PC-9 (cell line): Measurements from ENCODE around the gene CDC42EP3. TPM values are rescaled to one million over a fixed set of nuclear protein-coding genes. Genes with fewer than 3 reads are reported as not detected.

Source experiments
- BruUV-seq: library from RNA; stranded (reverse); fragments of 400-500 nt; replicated peaks from 2 replicates; lab custom pipeline; 2021; lab: Mats Ljungman, UMichigan
- CTCF ChIA-PET: fragments of 300-600 bp; sonication (Branson Sonifier 250); formaldehyde crosslinking; loops from one replicate; lab custom pipeline; 2022; ENCODE audit warnings: antibody characterized with exemption; lab: Charles Lee
- POLR2A ChIA-PET: fragments of 300-600 bp; sonication (Branson Sonifier 250); formaldehyde crosslinking; loops from one replicate; lab custom pipeline; 2022; ENCODE audit warnings: antibody characterized with exemption; ENCODE audit not compliant: unreplicated experiment; lab: Charles Lee
- DNase-seq, 2 experiments: peaks; one replicate each; pipeline versions ENCODE4 v3.0.0 to v3.0.0-alpha.2; 2015 to 2022; ENCODE audit warnings: mixed read lengths in 1 of 2
- H2AFZ ChIP-seq: fragments of 200-600 bp; sonication (generic); 2 replicates; pipeline ENCODE4 v1.8.1; 2017; ENCODE audit warnings: antibody characterized with exemption
- H3F3A ChIP-seq: fragments of 200-600 bp; sonication (generic); 2 replicates; pipeline ENCODE4 v1.8.1; 2017; ENCODE audit warnings: antibody characterized with exemption, mild to moderate bottlenecking, low read depth; ENCODE audit not compliant: insufficient read depth
- H3K27ac ChIP-seq: fragments of 200-600 bp; sonication (generic); 2 replicates; pipeline ENCODE4 v1.6.1; 2016; ENCODE audit warnings: mixed run types
- H3K27me3 ChIP-seq: fragments of 200-600 bp; sonication (generic); 2 replicates; pipeline ENCODE4 v1.6.1; 2016; ENCODE audit warnings: low read depth, mixed run types; ENCODE audit not compliant: insufficient read depth
- H3K36me3 ChIP-seq: fragments of 200-600 bp; sonication (generic); 2 replicates; pipeline ENCODE4 v1.6.1; 2016; ENCODE audit warnings: low read depth, mixed run types
- H3K4me1 ChIP-seq: fragments of 200-600 bp; sonication (generic); replicated peaks from 2 replicates; pipeline ENCODE4 v1.6.1; 2016; ENCODE audit warnings: mixed run types; ENCODE audit not compliant: insufficient read depth
- H3K4me2 ChIP-seq: fragments of 200-600 bp; sonication (generic); 2 replicates; pipeline ENCODE4 v1.6.1; 2017; ENCODE audit warnings: mixed run types
- H3K4me3 ChIP-seq: fragments of 200-600 bp; sonication (generic); 2 replicates; pipeline ENCODE4 v1.6.1; 2016; ENCODE audit warnings: mixed run types
- H3K79me2 ChIP-seq: fragments of 200-600 bp; sonication (generic); 2 replicates; pipeline ENCODE4 v1.6.1; 2017; ENCODE audit warnings: low read depth, mixed run types
- H3K9me2 ChIP-seq: fragments of 200-600 bp; sonication (generic); 2 replicates; pipeline ENCODE4 v1.8.1; 2017; ENCODE audit warnings: mild to moderate bottlenecking; ENCODE audit not compliant: insufficient read depth
- H3K9me3 ChIP-seq: fragments of 200-600 bp; sonication (generic); 2 replicates; pipeline ENCODE4 v1.8.1; 2016; ENCODE audit warnings: low read depth; ENCODE audit not compliant: insufficient read depth
- H4K20me1 ChIP-seq: fragments of 200-600 bp; sonication (generic); 2 replicates; pipeline ENCODE4 v1.8.1; 2017; ENCODE audit not compliant: insufficient read depth
- EZH2 ChIP-seq: fragments of 200-600 bp; sonication (generic); IDR thresholded peaks from 2 replicates; pipeline ENCODE4 v1.8.0; 2017; ENCODE audit warnings: antibody characterized with exemption, low read depth
- intact Hi-C: fragments of 100-400 bp; cut with micrococcal nuclease; formaldehyde crosslinking; loops from one replicate; pipeline ENCODE4 v1.10.0; 2022; ENCODE audit not compliant: unreplicated experiment
- total RNA-seq: library from RNA; stranded (reverse); gene quantifications from 2 replicates; pipeline ENCODE4 v1.2.3, GENCODE V29; 2021
- TF ChIP-seq, protein P1 (sequence below): fragments of 200-600 bp; sonication (generic); conservative IDR thresholded peaks from 2 replicates; pipeline ENCODE4 v1.6.1; 2017; ENCODE audit warnings: mixed run types, antibody characterized with exemption, mild to moderate bottlenecking, moderate library complexity

Gene CDC42EP3
- total RNA-seq, 1 experiment from 2014 or later, result 54.1 TPM

DNA sequence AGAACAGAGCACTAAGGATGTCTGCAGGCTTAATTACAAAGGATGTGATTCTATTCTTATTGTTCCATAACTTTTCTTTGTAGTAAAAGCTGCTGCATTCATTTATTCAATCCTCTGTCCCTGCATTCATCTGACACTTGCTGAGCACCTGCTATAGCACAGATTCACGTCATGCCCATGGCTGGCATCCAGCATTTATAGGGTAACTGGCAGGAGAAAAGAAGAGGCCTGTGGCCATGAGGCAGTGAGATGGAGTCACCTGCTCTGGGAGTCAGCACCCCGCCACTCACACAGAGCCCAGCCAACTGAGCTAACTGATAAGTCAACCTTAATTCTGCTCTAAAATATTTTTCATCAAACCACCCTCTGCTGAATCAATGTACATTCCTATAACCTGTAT is 18.3 kb upstream of the CDC42EP3 start:
- POLR2A ChIA-PET, result interaction anchor here (0.6 to 0.7 kb wide), 2 partner anchors 38 to 187 kb away, joined by 5 to 17 read pairs; no protein-coding TSS in a partner anchor
- no peak for TF ChIP-seq EZH2
- TF ChIP-seq, protein P1, sequence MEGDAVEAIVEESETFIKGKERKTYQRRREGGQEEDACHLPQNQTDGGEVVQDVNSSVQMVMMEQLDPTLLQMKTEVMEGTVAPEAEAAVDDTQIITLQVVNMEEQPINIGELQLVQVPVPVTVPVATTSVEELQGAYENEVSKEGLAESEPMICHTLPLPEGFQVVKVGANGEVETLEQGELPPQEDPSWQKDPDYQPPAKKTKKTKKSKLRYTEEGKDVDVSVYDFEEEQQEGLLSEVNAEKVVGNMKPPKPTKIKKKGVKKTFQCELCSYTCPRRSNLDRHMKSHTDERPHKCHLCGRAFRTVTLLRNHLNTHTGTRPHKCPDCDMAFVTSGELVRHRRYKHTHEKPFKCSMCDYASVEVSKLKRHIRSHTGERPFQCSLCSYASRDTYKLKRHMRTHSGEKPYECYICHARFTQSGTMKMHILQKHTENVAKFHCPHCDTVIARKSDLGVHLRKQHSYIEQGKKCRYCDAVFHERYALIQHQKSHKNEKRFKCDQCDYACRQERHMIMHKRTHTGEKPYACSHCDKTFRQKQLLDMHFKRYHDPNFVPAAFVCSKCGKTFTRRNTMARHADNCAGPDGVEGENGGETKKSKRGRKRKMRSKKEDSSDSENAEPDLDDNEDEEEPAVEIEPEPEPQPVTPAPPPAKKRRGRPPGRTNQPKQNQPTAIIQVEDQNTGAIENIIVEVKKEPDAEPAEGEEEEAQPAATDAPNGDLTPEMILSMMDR, result no peak
- no peak overlapping the region; the same call in 1 of the 2 replicates for H3K4me3 ChIP-seq
- peak in 1 of 2 experiments; percentile 49 for DNase-seq
- H3K79me2 ChIP-seq, result no peaks in the 10 kb centered on the region
- no peaks in the 10 kb centered on the region for H4K20me1 ChIP-seq
- peak overlapping the region; percentile 66 for H3K4me2 ChIP-seq
- no peak overlapping the region for H2AFZ ChIP-seq
- H3K9me3 ChIP-seq, result no peaks in the 10 kb centered on the region
- H3K9me2 ChIP-seq, result no peaks in the 10 kb centered on the region
- intact Hi-C loops, result loop anchor here (1.0 kb wide), 3 partner anchors 10 to 79 kb away; no protein-coding TSS in a partner anchor
- peaks cover 30% of the 10 kb centered on the region for H3K4me1 ChIP-seq
- CTCF ChIA-PET, result interaction anchor here (1.6 kb wide), 1 partner anchor 14 kb away, joined by 4 read pairs; no protein-coding TSS in a partner anchor
- BruUV-seq, result TSS peak; percentile 83
- H3K27ac ChIP-seq, result peak overlapping the region; percentile 85
- H3K27me3 ChIP-seq, result no peaks in the 10 kb centered on the region
- H3F3A ChIP-seq, result peaks cover 28% of the 10 kb centered on the region
- no peaks in the 10 kb centered on the region for H3K36me3 ChIP-seq

DNA sequence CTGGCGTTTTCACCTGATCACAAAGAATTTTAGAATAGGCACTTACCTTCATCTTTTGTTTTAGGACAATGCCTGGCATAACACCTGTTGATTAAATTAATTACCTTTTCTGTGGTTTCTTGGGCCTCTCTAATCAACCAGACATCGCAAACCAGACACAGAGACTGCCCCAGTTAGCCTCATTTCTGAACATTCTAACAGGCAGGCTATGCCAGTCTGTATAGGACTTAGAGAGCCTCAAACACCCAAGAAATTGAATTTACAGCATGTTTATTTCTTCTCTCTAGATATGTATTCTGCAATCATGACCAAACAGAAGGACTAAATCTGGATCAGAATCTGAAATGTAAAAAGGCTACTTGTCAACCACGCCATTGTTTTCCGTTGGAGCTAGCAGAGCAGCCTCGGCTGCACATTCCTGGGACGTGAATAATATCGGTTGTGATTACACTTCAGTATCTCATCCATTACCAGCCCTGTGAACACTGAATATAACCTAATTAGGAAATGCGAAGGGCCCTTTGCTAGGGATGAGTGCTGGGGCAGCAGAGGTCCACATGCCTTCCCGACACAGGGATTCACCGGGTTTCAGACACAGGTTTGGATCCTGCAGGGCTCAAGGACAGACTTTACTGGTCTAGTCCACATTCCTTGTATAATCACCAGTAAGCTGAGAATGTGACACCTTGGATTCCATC is 17.5 kb upstream of the CDC42EP3 start:
- peaks cover 30% of the 10 kb centered on the region for H3K4me1 ChIP-seq
- peak overlapping the region; percentile 85 for H3K27ac ChIP-seq
- no peaks in the 10 kb centered on the region for H3K9me3 ChIP-seq
- H2AFZ ChIP-seq, result peak overlapping the region; percentile 56
- CTCF ChIA-PET, result interaction anchor here (1.6 kb wide), 1 partner anchor 13 kb away, joined by 4 read pairs; no protein-coding TSS in a partner anchor
- peak overlapping the region; percentile 66 for H3K4me2 ChIP-seq
- peak overlapping the region; percentile 19; the same call in 1 of the 2 replicates for H3K4me3 ChIP-seq
- H3K79me2 ChIP-seq, result no peaks in the 10 kb centered on the region
- peaks cover 28% of the 10 kb centered on the region for H3F3A ChIP-seq
- intact Hi-C loops, result loop anchor here (1.0 kb wide), 3 partner anchors 10 to 79 kb away; no protein-coding TSS in a partner anchor
- DNase-seq, result peak; percentile 76 to 97
- POLR2A ChIA-PET, result interaction anchor here (0.7 kb wide), 2 partner anchors 37 to 188 kb away, joined by 3 to 17 read pairs; no protein-coding TSS in a partner anchor
- H3K36me3 ChIP-seq, result no peaks in the 10 kb centered on the region
- no peaks in the 10 kb centered on the region for H4K20me1 ChIP-seq
- TF ChIP-seq, protein P1, result no peak
- no peak for TF ChIP-seq EZH2
- no peaks in the 10 kb centered on the region for H3K27me3 ChIP-seq
- no peaks in the 10 kb centered on the region for H3K9me2 ChIP-seq
- TSS peak; percentile 92 for BruUV-seq

DNA sequence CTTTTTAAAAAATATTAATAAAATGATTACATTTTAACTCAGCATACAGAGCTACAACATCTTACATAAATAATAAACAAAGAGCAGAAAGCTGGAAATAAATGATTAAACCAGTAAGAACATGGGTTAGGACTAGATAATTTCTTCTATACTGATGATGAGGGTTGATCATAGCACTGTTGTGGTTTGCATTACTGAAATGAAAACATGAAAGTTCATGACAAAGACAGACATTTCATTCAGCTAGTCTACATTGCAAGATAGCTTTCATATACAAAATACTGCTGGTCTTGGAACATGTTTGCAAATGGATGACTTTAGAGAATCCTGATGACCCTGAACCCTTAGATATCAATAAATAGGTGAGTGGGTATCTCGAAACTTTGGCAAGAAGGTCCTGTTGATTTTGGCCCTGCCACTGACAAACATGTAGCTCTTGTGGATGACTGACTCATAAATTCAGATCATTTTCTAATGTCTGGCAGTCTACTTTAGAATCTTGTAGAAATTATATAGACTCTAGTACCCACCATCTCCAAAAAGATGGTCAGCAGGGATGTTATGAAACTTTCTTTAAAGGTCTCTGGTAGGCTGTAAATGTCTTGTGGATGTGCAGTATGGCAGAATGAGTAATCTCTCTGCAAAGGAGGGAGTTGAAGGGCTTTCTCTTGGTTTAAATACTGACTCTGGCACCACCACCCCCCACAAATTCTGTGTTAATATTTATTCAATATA is 15.5 kb upstream of the CDC42EP3 start:
- H3K4me1 ChIP-seq, result peaks cover 30% of the 10 kb centered on the region
- no peaks in the 10 kb centered on the region for H3K27me3 ChIP-seq
- TF ChIP-seq EZH2, result no peak
- TF ChIP-seq, protein P1, result no peak
- BruUV-seq, result no TSS peak
- H3K36me3 ChIP-seq, result no peaks in the 10 kb centered on the region
- H3K4me2 ChIP-seq, result no peak overlapping the region
- no peaks in the 10 kb centered on the region for H3K9me2 ChIP-seq
- H3K27ac ChIP-seq, result no peak overlapping the region
- no peaks in the 10 kb centered on the region for H3K9me3 ChIP-seq
- POLR2A ChIA-PET, result interaction anchor here (0.6 kb wide), 2 partner anchors 11 to 90 kb away, joined by 6 to 7 read pairs; no protein-coding TSS in a partner anchor
- no peak overlapping the region for H3K4me3 ChIP-seq
- H3K79me2 ChIP-seq, result no peaks in the 10 kb centered on the region
- no peak overlapping the region for H2AFZ ChIP-seq
- intact Hi-C loops, result no loop called here
- H4K20me1 ChIP-seq, result no peaks in the 10 kb centered on the region
- DNase-seq, result no peak
- peaks cover 28% of the 10 kb centered on the region for H3F3A ChIP-seq
- CTCF ChIA-PET, result no interaction called here
